Stimulated activated CD4-positive, alpha-beta T cell treated with anti-CD3 and anti-CD28 coated beads, Interleukin-1b, Interleukin-23, amount 100 ng/mL, for 48 hours (primary cell): ENCODE measurements around the gene ZCCHC8.
"Not testable (repeated sequence)": the region's sequence is repeated elsewhere in the genome, so short reads cannot be mapped to it uniquely, and the experiment has no call there.

Source experiments
- DNase-seq: peaks from one replicate; pipeline ENCODE4 v3.0.0-alpha.2; 2020

Gene ZCCHC8

GRCh38 chr12:122500685-122501488 is at the start of gene ZCCHC8:
Gene ZCCHC8 (minus strand): TSS chr12:122500932. CDS start chr12:122500840, 92 bp downstream.
- peak; percentile 97 for DNase-seq

GRCh38 chr12:122547330-122547729 is 46.6 kb upstream of the ZCCHC8 start:
- no peak for DNase-seq

- no peak for DNase-seq
Observed at GRCh38 chr12:122545855-122546254, 45.1 kb upstream of the ZCCHC8 start.

- no peak for DNase-seq
Observed at GRCh38 chr12:122544537-122544936, 43.8 kb upstream of the ZCCHC8 start.

- DNase-seq = no peak
Observed at GRCh38 chr12:122538496-122538895, 37.8 kb upstream of the ZCCHC8 start.

- DNase-seq = no peak
Observed at GRCh38 chr12:122537021-122537420, 36.3 kb upstream of the ZCCHC8 start.

GRCh38 chr12:122533856-122534255 is 33.1 kb upstream of the ZCCHC8 start:
- DNase-seq = no peak

- no peak for DNase-seq
Observed at GRCh38 chr12:122528992-122529391, 28.3 kb upstream of the ZCCHC8 start.

GRCh38 chr12:122528582-122528981 is 27.9 kb upstream of the ZCCHC8 start:
- DNase-seq = no peak

GRCh38 chr12:122527478-122527944 is 26.8 kb upstream of the ZCCHC8 start:
- DNase-seq = peak; percentile 48

GRCh38 chr12:122526683-122527477 is 26.1 kb upstream of the ZCCHC8 start, which contains the start of the genes KNTC1 and RSRC2:
Gene KNTC1 (plus strand): TSS chr12:122527249. CDS start chr12:122530064, 2,815 bp downstream.
Gene RSRC2 (minus strand): TSS chr12:122526936. CDS start chr12:122526853, 83 bp downstream.
- DNase-seq = peak; percentile 99

- DNase-seq = no peak
Observed at GRCh38 chr12:122523846-122524718, 23.4 kb upstream of the ZCCHC8 start.

- DNase-seq = no peak
Observed at GRCh38 chr12:122523280-122523679, 22.5 kb upstream of the ZCCHC8 start.

GRCh38 chr12:122520676-122521075 is 19.9 kb upstream of the ZCCHC8 start:
- no peak for DNase-seq

- no peak for DNase-seq
Observed at GRCh38 chr12:122519418-122519817, 18.7 kb upstream of the ZCCHC8 start.

- DNase-seq = no peak
Observed at GRCh38 chr12:122518908-122519307, 18.2 kb upstream of the ZCCHC8 start.

GRCh38 chr12:122517877-122518276 is 17.1 kb upstream of the ZCCHC8 start:
- DNase-seq = no peak

GRCh38 chr12:122516544-122517361 is 16.0 kb upstream of the ZCCHC8 start:
- no peak for DNase-seq

GRCh38 chr12:122515275-122515674 is 14.5 kb upstream of the ZCCHC8 start:
- DNase-seq = no peak

GRCh38 chr12:122513660-122514059 is 12.9 kb upstream of the ZCCHC8 start:
- DNase-seq = no peak

GRCh38 chr12:122513028-122513427 is 12.3 kb upstream of the ZCCHC8 start:
- DNase-seq = not testable (repeated sequence)

GRCh38 chr12:122508163-122508562 is 7.4 kb upstream of the ZCCHC8 start:
- DNase-seq = no peak
